HG03139 (cell line): Measurements from ENCODE around the gene TET2.

Experiments used
- ATAC-seq: cut with Tn5 transposase; IDR thresholded peaks from one replicate; pipeline ENCODE4 v1.9.1; 2021; ENCODE audit not compliant: unreplicated experiment

The TET2 gene

DNA sequence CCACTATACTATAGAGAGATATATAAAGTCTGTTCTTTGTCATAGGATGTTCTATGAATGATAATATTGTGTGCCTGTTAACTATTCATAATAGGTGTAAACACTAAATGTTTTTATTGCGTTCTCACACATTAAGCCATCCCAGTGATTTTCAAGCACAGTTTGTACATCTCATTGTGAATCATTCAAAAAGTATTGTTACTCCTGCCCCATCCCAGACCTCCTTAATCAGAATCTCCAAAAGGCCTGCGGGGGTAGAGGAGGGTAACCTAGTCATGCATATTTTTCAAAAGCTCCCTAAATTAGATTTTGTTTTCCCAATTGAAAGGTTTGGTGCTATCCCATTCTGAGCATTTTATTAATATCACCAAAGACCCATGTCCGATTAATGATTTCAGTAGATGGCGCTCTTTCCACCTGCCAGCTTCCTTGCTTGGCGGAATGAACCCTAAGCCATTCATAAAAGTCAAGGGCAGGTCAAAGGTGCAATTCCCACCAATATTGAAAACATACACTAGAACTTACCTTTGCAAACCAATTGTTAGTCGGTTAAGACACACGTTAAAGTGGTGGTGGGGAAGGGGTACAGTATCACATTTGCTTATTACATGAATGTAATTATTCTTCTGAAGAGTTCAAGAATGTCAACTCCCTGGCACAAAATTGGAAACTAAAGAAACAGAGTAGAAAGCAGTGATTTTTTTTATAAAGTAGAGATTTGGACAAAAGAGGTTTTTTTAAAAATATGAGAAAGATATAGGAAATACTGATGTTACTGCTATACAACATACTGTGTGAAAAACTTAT lies 5.8 kb upstream of the TET2 start:
- ATAC-seq, result no peak

DNA sequence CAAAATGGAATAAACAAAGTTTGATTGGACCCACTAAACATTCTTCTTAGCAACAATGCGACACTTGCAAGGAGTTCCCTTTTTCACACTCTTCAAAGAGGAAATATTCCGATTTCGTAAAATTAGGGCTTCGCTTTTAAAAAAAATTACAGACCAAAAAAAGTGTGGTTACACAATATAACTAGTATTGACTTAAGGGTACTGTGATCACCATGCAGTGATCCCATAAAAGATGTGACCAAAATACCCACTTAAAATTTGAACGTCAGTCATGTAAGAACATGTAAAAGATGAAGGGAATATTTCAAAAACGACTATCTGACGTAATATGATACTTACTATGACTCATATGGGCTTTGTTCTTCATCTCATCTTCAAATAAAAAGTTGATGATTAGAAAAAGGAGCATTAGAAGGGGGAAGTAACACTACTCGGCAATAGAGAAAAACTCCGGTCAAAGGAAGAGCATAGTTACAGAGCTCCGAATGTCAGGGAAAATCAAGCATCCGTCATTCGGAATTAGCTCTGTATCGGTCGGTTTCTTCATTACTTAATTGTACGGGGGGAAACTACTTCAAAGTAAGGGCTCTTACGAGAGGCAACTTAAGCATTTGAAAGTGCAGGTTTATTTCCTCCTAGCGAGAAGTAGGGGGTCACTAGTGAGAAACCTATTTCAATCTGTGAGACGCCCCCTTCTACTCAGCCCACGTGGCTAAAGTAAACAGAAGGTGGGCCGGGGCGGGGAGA lies 1.3 kb upstream of the TET2 start:
- no peak for ATAC-seq

DNA sequence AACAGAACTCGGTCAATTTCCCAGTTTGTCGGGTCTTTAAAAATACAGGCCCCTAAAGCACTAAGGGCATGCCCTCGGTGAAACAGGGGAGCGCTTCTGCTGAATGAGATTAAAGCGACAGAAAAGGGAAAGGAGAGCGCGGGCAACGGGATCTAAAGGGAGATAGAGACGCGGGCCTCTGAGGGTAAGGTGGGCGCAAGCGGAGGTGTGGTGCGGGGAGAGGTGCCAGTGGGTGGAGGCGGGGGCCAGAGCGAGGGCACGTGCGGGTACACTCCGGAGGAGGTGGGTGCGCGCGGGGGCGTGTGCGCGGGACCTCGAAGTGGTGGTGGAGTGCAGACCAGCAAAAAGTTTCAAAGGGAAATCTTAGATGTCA lies 787 bp upstream of the TET2 start:
- peak; percentile 15 for ATAC-seq

DNA sequence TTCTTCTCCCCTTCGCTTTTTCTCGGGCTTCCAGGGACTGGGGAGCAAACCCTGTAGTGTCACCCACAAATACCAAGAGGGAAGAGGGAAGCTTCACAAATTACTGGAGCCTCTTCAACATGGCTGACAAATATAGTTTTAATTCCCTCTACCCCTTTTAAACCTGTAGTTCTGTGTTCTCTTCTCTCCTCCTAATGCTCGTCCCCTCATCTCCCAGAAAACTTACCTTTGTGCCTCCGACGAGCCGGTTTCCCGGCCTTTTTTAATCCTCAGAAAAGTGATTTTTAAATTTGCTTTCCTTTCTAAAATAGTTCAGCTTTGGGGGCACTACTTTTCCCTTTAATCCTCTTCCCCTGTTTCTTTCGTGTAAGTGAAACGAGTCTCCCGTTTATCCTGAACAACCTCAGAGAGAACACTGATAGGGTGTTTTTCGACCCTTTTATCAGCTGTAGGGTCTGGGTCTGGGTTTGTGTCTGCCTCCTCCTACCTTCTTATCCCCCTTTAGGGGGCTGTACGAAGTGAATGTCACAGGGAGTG lies 408 bp downstream of the TET2 start:
- ATAC-seq, result peak; percentile 3

DNA sequence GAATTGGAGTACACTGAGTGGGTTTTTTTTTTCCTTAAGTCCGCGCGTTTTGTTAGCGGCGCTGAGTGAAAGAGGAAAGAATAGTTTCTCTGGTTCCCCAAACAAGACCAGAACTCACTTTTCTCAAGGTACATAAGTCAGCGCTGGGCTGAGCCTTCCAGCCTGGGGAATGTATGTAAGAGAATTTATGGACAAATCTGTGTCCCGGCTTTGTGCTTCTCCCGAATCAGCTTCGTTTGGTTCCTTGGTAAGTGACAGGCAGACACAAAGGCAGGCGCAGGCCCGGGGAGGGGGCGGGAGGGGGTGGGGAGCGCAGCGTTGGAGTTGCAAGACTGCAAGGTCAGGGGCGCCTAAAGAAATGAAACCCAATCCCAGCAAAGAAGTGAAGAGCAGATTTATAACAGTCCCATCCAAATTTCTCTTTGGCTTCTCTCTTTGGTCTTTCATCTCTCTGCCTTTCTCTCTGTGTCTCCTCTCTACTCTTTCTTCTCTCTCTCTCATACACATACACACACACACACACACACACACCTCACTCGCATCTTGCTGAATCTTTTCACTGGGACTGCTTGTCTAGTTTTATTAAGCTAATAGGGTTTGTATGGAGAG lies 981 bp downstream of the TET2 start:
- ATAC-seq, result no peak

DNA sequence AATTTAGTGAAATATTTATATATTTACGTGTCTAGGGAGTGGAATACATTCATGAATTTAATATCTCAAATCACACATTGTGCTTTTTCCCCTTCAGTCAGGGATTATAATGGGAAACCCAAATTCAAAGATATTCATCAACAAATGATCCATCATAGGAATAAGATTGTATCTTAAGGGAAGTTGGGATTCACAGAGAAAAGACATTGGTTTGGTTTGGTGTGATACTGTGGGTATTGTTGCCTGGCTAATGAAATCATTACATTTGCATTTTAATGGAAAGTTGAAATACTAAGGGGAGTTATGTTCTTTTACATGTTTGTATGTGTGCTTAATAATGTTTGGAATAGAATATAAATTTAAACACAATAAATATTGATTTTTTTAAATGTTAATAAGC lies 1.7 kb downstream of the TET2 start:
- ATAC-seq, result no peak

DNA sequence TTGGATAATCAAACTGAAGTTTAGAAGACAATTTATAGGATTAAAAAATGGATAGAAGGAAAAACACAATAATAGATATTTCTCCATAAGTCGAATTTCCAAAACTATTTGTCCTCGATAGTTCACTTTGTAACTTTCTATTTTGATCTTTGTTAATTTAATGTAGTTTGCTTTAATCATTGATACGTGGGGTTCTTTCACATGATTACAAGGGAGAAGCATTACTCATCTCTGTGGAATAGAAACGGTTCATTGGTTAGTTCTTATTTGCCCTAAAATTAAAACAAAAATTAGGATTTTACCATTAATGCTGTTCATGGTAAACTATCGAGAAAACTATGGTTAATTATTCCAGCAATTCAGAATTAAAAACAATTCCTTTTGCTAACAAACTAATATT lies 2.1 kb downstream of the TET2 start:
- no peak for ATAC-seq

DNA sequence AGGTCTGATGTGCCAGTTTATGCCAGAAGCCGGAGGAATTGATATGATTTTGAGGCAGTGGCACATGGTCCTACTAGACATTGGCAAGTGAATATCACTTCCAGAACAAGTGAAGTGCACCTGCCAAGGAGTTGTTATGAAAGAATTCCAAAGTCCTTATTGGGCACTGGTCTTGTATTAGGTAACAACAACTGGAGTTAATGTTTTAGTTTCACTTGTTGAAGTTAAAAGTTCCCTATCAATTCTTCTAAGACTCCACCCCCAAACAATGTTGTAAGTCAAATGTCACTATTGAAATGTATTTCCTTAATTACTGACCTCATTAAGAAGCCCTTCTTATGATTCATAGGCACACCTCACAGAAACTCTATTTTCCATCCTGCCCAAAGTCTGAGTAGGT lies 3.1 kb downstream of the TET2 start:
- ATAC-seq, result no peak

DNA sequence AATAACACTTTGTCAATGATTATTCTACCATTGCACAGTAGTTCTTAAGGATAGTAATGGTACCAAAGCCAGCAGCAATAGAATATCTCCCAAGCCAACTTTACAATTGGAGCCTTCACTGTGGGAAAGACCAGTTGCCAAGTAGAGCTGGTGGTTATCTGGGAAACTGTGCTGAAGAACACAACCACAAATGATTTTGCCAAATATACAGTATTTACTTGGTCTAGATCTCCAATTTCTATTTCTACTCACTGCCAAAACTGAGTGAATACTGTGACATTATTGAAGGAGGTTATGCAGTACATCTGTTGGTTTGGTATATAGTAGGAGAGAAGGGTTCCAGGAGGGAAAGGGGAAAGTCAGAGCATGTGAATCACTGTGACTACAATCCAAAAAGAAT lies 3.8 kb downstream of the TET2 start:
- no peak for ATAC-seq

DNA sequence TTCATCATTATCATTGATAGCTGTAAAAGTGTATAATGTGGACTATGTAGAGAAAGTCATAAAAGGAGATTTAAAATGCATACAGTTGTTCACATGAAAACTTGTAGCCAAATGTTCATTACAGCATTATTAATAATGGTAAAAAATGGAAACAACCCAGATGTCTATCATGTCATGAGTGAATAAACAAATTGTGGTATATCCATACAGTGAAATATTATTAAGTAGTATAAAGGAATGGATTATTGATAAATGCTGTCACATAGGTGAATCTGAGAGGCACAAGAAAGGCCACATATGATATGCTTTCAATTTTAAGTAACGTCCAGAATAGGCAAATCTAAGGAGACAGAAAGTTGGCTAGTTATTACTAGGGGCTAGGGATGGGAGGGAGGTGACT lies 7.1 kb downstream of the TET2 start:
- ATAC-seq, result no peak

DNA sequence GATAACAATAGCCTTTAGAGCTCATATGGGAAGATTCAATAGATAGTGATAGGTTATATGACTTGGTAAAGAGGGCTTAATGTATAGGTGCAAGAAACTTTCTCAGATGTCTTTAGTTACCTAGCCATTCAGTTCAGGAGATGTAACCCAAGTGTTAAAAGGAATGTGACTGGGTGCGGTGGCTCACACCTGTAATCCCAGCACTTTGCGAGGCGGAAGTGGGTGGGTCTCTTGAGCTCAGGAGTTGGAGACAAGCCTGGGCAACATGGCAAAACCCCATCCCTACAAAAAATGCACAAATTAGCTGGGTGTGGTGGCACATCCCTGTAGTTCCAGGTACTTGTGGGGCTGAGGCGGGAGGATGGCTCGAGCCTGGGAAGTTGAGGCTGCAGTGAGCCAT lies 7.9 kb downstream of the TET2 start:
- ATAC-seq, result no peak

DNA sequence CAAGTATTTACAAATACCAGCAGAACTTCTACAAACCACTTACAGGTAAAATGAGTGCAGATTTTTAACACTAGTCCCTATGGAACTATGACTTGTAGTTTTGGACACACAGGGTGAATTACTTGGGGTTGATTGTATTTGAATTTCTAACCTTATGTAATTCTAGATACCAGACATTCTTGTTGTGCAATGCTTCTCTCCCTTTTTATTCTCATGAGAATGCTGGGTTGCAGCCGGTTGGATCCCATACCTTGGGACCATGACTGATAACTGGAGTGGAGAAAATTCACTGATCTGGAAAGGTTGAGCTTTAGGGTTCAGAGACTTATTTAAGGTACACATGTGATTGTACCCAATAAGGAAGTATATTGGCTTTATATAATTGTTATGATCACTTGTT lies 8.8 kb downstream of the TET2 start:
- no peak for ATAC-seq

DNA sequence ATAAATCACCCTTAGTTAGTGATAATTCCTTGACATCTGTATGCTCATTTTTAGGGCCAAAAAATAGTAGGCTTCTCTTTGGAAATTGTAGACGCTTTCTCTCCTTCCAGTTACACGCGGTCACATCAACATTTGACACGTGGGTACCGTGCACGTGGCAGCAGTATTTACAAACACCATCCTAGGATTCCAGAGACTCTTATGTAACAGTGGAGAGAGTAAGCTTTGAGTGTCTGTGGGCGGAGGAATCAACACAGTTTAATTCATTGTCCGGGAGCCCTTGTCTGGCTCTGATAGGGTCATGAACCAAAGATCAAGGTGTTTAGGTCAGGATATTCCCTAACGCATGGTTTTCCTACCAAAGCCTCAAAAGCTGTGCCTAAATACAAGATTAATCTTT lies 12.2 kb downstream of the TET2 start:
- ATAC-seq, result no peak

DNA sequence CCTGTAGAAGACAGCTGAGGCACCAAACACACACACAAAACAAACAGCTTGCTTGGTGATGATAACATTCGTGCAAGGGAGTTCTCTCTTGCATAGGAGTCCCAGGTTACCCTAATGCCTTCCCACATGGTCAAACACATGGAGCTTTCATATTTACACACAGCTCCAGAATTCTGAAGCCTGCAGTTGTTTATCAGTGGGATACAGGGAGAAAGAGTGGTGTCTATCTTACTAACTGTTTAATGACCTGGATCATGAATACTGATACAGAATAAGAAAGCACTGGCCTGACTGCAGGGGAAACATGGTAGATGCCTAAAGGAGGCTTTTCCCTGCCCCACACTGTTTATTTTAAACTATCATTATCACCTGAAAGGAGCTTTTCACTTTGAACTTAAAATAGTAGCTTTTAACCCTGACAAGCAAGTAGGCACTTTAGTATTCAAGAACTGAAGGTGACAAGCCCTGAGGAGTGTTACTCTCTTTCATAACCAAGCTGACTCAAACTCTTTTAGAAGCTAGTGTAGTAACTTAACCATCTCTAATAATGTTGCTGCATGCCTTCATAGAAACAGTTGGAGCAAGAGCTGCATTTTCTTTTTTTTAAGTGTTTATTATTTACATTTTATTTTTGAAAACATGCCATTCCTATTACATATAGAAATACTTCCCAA lies 15.6 kb downstream of the TET2 start:
- ATAC-seq, result no peak

DNA sequence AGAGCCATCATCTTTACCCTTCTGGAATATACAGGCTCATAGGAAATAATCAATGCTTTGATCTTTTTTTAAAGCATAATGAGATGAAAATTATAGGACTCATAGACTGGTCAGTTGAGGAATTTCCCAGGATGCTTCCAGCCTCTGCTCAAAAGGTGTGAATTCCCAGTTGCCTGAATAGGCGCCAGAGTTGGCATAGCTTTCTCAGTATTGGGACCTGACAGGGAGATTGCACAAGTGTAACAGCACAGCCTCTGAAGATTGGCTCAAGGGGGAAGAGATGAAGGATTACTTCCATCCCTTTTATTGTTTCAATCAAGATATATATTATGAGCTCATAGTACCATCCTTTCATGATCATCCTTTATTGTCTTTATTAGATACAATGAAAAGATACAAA lies 17.9 kb downstream of the TET2 start:
- ATAC-seq, result no peak

DNA sequence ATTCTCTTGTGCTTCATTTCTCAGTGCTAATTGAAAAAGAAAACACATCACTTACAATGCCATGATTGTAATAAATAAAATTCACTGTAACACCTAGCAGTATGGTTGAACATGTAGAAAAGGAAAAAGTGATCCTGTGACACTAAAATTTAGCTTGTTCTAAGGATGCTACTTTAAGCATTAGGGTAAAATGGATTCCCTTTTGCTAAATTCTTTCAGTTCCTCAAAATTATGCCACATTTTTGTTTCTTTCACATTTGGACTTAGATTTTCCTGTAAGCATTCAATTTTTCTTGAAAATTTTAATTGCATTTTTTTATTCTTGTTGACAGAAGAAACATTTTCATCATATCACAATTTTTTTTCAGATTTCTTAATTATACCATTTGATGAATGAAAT lies 19.4 kb downstream of the TET2 start:
- ATAC-seq, result no peak

DNA sequence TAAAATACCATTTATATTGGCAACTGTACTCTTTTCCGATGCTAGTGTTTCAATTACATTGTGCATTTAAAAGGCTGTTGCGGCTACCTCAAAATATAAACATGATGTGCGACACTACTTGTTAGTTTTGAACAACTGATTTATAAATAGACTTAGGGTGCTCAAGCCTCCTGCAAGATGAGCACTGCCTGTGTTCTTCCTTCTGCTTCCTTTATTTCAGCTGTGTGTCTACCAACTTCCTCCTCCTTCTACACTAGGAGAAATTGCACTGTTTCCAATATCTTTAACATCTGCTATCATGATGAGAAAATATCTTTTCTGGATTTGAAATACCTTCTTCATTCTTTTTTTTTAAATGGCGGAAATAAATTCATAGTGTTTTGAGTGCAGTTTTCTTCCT lies 24.0 kb downstream of the TET2 start:
- no peak for ATAC-seq

DNA sequence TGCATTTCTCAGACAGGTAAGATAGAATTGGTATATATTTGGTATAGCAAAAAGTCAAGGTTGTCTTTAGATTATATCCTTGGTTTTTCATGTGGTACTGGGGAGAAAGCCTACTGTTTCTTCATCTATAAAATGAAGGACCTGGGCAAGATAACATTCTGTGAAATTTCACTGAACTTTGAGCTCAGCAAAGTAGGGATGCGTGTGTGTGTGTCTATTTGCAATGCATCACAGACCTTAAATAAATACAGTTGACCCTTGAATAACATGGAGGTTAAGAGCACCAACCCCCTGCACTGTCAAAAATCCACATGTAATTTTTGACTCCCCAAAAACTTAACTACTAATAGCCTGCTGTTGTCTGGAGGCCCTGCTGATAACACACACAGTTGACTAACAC lies 25.2 kb downstream of the TET2 start:
- no peak for ATAC-seq

DNA sequence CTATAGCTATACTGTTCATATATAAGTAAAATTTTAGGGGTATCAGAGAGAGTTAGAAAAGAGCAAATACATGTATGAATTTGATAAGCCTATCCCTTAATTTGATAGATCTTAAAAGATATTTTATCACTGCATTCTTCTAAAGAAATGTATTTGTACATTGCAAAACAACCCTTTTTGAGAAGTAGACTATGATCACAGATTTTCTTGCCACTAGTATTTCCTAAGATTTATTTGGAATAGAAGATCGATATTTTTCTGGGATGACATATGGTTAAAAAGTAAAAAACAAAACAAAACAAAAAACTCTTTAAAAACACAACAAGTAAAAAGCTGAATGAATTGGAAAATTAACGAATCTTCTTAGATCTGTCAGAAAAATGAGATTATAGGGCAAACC lies 27.4 kb downstream of the TET2 start:
- no peak for ATAC-seq

DNA sequence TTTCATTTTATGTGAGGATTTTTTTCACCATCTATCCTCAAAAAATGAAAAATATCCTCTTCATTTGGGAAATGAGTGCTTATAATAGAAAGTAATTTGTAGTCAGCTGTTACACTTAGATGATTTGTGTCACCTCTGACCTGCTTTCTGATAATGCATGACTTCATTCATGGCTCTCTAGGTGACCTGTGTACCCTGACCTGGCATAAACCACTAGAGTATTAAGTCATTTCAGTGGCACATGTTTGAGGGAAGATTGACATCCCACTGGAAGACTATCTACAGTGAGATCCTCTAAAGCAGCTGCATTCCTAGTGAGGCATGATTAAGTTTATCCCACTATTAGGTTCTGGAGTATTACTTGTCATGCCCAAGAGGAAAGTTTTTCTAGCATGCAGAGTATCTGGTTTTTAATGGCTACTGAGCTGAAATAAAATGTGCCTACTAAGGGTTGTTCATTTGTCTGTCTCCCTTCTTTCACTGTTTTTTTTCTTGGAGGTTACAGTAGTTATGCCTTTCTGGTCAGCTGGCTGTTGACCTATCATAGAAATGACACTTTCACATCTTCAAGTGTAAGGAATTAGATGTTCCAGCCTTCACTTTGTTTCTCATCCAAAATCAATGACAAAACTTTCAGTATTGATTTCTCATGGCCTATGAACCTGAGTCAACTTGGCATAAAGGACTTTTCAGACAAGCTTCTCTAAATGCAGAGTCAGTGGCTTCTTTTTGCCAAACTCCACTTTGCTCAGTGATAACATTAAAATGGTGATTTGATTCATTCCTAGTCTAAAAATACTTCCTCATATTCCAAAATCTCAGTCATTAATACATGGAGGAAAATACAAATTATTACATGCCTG lies 33.1 kb downstream of the TET2 start:
- ATAC-seq, result no peak

DNA sequence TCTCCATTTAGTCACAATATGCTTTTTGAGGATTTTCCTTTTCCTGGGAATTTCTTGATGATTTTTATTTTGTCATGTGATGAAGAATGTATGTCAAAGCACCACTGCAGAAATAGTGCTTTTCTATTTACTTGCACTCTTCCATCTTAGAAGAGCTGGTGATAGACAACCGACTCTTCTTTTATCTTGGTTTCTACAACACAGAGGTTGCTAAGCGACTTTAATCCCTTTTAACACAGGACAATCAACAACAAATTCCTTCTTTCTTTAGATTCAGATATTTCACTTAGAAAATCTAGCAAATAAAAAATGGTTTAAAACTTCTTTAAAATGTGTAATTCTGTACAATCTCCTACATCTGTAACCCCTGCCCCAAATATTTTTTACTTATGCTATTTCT lies 34.6 kb downstream of the TET2 start:
- ATAC-seq, result no peak
